ENCODE measurements around the gene DDX1.

GRCh38 chr2:15562354-15563031 lies 29.2 kb upstream of the DDX1 start:
- TF ChIP-seq EP300 (IDR thresholded peaks at IDR 0.05; ENCODE audit: borderline replicate concordance): no peak
- no peak for TF ChIP-seq TCF12 (IDR thresholded peaks at IDR 0.05; ENCODE audit: low read depth)
- no peak for TF ChIP-seq YY1 (IDR thresholded peaks at IDR 0.05; ENCODE audit: low read depth)
- no peak for TF ChIP-seq ZBTB7A (IDR thresholded peaks at IDR 0.05; ENCODE audit: low read depth)
- TF ChIP-seq TAF1 (IDR thresholded peaks at IDR 0.05; ENCODE audit: low read depth): no peak
- TF ChIP-seq TEAD4 (IDR thresholded peaks at IDR 0.05): no peak
- no peak for TF ChIP-seq CEBPB (IDR thresholded peaks at IDR 0.05)
- TF ChIP-seq EGR1 (IDR thresholded peaks at IDR 0.05): no peak
- no peak for TF ChIP-seq REST (IDR thresholded peaks at IDR 0.05; ENCODE audit: low read depth)
- TF ChIP-seq CREB1 (IDR thresholded peaks at IDR 0.05; ENCODE audit: low read depth): no peak
- TF ChIP-seq NFIC (IDR thresholded peaks at IDR 0.05): no peak
- TF ChIP-seq FOXM1 (IDR thresholded peaks at IDR 0.05; ENCODE audit: borderline replicate concordance, low read depth): no peak
- TF ChIP-seq RAD21 (IDR thresholded peaks at IDR 0.05; ENCODE audit: low read depth): no peak
- TF ChIP-seq MAX (IDR thresholded peaks at IDR 0.05): no peak

Measured in Ishikawa (cell line).